ENCODE results near the gene TEAD3.
A peak's percentile ranks its signal among the peaks of the same experiment; 100 is the strongest.

The TEAD3 gene

GRCh38 chr6:35496036-35496840, 641 bp downstream of the TEAD3 start:
- peak; percentile 30 for DNase-seq (ENCODE audit: low read depth)
- TF ChIP-seq CTCF (conservative IDR thresholded peaks at IDR 0.05; ENCODE audit: low read length) = no peak
- peak overlapping the region; percentile 78 for H3K4me3 ChIP-seq (ENCODE audit: low read length)

GRCh38 chr6:35495258-35496035, 1.4 kb downstream of the TEAD3 start:
- H3K4me3 ChIP-seq (ENCODE audit: low read length) = peak overlapping the region; percentile 78
- no peak for TF ChIP-seq CTCF (conservative IDR thresholded peaks at IDR 0.05; ENCODE audit: low read length)
- DNase-seq (ENCODE audit: low read depth) = peak; percentile 34

GRCh38 chr6:35494161-35494563, 2.7 kb downstream of the TEAD3 start:
- TF ChIP-seq CTCF (conservative IDR thresholded peaks at IDR 0.05; ENCODE audit: low read length) = no peak
- DNase-seq (ENCODE audit: low read depth) = peak; percentile 46
- peak overlapping the region; percentile 27 for H3K4me3 ChIP-seq (ENCODE audit: low read length)

- DNase-seq (ENCODE audit: low read depth) = no peak
Observed at GRCh38 chr6:35493307-35493983, 3.4 kb downstream of the TEAD3 start.

GRCh38 chr6:35492974-35493284, 4.0 kb downstream of the TEAD3 start:
- TF ChIP-seq CTCF (conservative IDR thresholded peaks at IDR 0.05; ENCODE audit: low read length) = no peak
- H3K4me3 ChIP-seq (ENCODE audit: low read length) = no peak overlapping the region
- DNase-seq (ENCODE audit: low read depth) = no peak

More at GRCh38 chr6:35493307-35493983, 3.4 kb downstream of the TEAD3 start:
- no peak for TF ChIP-seq CTCF (conservative IDR thresholded peaks at IDR 0.05; ENCODE audit: low read length)
- peak overlapping the region; percentile 27; the same call in 1 of the 2 replicates for H3K4me3 ChIP-seq (ENCODE audit: low read length)

- H3K4me3 ChIP-seq (ENCODE audit: low read length) = no peak overlapping the region
- DNase-seq (ENCODE audit: low read depth) = no peak
Observed at GRCh38 chr6:35492258-35492973, 4.5 kb downstream of the TEAD3 start.

More at GRCh38 chr6:35492258-35492973, 4.5 kb downstream of the TEAD3 start:
- no peak for TF ChIP-seq CTCF (conservative IDR thresholded peaks at IDR 0.05; ENCODE audit: low read length)

All from AG10803 (cell line).